ENCODE data around the gene TRAK1. TPM values are rescaled to one million over a fixed set of nuclear protein-coding genes. Genes with fewer than 3 reads are reported as not detected.

Gene TRAK1
- total and polyA plus RNA-seq, 2 of the 4 experiments (the other 2 are of a cell fraction): 25.6 to 28.1 TPM

DNA sequence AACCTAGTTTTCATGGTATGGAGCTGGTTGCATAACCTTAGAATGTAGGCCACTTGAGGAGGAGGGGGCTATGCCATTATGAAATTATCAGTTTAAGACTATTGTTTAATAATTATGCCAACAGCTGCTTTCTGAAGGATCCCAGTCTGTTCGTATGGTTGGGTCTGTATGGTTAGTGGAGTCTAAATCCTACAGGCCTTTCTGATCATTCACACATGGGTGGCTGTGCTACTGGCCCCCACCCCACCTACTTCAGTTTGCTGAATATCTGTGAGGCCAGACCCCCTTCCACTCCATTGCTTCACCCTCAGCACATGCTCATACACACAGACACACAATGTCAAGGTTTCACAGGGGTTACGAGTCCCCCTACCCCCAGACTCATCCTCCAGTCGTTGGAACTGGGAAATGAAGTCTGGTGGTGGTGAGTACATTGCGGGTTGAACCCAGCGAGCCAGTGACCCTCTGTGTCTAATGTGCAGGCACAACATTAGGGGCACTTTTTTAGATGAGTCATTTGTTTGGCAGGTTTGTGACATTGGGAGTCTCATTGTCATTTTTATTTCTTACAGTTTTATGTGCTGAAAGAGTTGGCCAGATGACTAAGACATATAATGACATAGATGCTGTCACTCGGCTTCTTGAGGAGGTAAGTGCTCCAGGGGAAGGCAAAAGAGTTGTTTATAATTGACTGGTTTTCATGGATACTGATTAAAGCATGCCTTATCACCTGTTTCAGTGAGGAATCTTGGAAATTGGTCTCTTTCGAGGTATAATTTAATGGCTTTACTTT is 85.3 kb downstream of the TRAK1 start:
- Histone ChIP-seq H2BK120ac (ENCODE audit: low read depth, low read length) (no peak overlapping the region), H3K4me3 (ENCODE audit: insufficient read depth, low read depth, low read length) (no peak overlapping the region), H4K91ac (ENCODE audit: insufficient read depth, low read depth, low read length) (no peak overlapping the region), H2BK5ac (ENCODE audit: low read depth, low read length, poor library complexity, severe bottlenecking) (no peak overlapping the region), H3K23ac (ENCODE audit: low read depth, low read length) (no peak overlapping the region), H2AFZ (replicated peaks; ENCODE audit: low read length, poor library complexity) (no peak overlapping the region), H3K56ac (ENCODE audit: extremely low read depth, insufficient read depth, low read length) (no peak overlapping the region), H3K27ac (ENCODE audit: insufficient read depth, low read length) (no peak overlapping the region), H3K4me1 (ENCODE audit: control insufficient read depth, insufficient read depth, low read length) (peaks cover 4% of the 10 kb centered on the region), H2BK20ac (ENCODE audit: low read depth, low read length) (no peak overlapping the region), H3K9me1 (ENCODE audit: insufficient read depth, low read length) (peaks cover 14% of the 10 kb centered on the region), H3K4me2 (ENCODE audit: low read depth, low read length) (no peak overlapping the region), H3K9ac (ENCODE audit: low read depth, low read length) (no peak overlapping the region), H4K8ac (ENCODE audit: low read depth in 2 of 2, low read length in 2 of 2) (no peak overlapping the region), H3K36me3 (ENCODE audit: control insufficient read depth, insufficient read depth, low read length) (0 out of 2 replicates have a peak, but pooled peaks cover 1% of the 10 kb centered on the region), H3K27me3 (ENCODE audit: control insufficient read depth, insufficient read depth, low read length) (no peaks in the 10 kb centered on the region), H3K79me1 (ENCODE audit: low read depth in 1 of 2, low read length in 2 of 2) (peaks cover 6 to 44% of the 10 kb centered on the region in 2 experiments; a peak in 3 of 4 replicates), H3K4ac (ENCODE audit: low read depth, low read length) (no peak overlapping the region), H2BK15ac (ENCODE audit: low read depth, low read length) (no peak overlapping the region), H3K18ac (ENCODE audit: low read depth, low read length) (no peak overlapping the region), H2AK9ac (replicated peaks; ENCODE audit: low read depth, low read length, poor library complexity) (no peak overlapping the region), H4K20me1 (ENCODE audit: insufficient read depth, low read length) (peaks cover 9% of the 10 kb centered on the region), H4K5ac (ENCODE audit: low read depth, low read length) (no peak overlapping the region), H3K14ac (replicated peaks; ENCODE audit: low read depth, low read length) (no peak overlapping the region), H2AK5ac (ENCODE audit: low read depth, low read length) (no peak overlapping the region), H3K9me3 (ENCODE audit: control insufficient read depth, insufficient read depth, low read length) (no peaks in the 10 kb centered on the region)
- in situ Hi-C loops (cut with MboI; ENCODE audit: low sequenced_read_pairs): no loop called here
- ChIA-PET CTCF (no interaction called here), POLR2A (ENCODE audit: unreplicated experiment) (no interaction called here)
- 100% methylated on average over 2 of the region's 7 CpGs; no CpG with 5 or more reads in 1 of the 2 experiments for WGBS, 2 experiments (ENCODE audit: extremely low coverage in 2 of 2, insufficient read length in 1 of 2)
- TF ChIP-seq FOS (IDR thresholded peaks at IDR 0.05; ENCODE audit: low read depth, low read length) (no peak), MAFK (IDR thresholded peaks at IDR 0.05; ENCODE audit: low read depth, low read length) (no peak), ELK1 (IDR thresholded peaks at IDR 0.05; ENCODE audit: borderline replicate concordance, low read depth, low read length) (no peak), MAZ (IDR thresholded peaks at IDR 0.05; ENCODE audit: borderline replicate concordance, low read depth, low read length) (no peak), SMC3 (IDR thresholded peaks at IDR 0.05; ENCODE audit: low read depth, low read length) (no peak), RCOR1 (IDR thresholded peaks at IDR 0.05; ENCODE audit: insufficient replicate concordance, low read length) (no peak), CHD1 (IDR thresholded peaks at IDR 0.05; ENCODE audit: low read depth, low read length) (no peak), RFX5 (IDR thresholded peaks at IDR 0.05; ENCODE audit: low read depth, low read length) (no peak), MXI1 (IDR thresholded peaks at IDR 0.05; ENCODE audit: borderline replicate concordance, low read depth, low read length) (no peak), CEBPB (IDR thresholded peaks at IDR 0.05; ENCODE audit: low read depth, low read length) (no peak), POLR2A (IDR thresholded peaks at IDR 0.05; ENCODE audit: low read depth, low read length) (no peak), RAD21 (IDR thresholded peaks at IDR 0.05; ENCODE audit: low read length) (no peak), BHLHE40 (IDR thresholded peaks at IDR 0.05; ENCODE audit: low read depth, low read length) (no peak)
- TF ChIP-seq, protein P1, sequence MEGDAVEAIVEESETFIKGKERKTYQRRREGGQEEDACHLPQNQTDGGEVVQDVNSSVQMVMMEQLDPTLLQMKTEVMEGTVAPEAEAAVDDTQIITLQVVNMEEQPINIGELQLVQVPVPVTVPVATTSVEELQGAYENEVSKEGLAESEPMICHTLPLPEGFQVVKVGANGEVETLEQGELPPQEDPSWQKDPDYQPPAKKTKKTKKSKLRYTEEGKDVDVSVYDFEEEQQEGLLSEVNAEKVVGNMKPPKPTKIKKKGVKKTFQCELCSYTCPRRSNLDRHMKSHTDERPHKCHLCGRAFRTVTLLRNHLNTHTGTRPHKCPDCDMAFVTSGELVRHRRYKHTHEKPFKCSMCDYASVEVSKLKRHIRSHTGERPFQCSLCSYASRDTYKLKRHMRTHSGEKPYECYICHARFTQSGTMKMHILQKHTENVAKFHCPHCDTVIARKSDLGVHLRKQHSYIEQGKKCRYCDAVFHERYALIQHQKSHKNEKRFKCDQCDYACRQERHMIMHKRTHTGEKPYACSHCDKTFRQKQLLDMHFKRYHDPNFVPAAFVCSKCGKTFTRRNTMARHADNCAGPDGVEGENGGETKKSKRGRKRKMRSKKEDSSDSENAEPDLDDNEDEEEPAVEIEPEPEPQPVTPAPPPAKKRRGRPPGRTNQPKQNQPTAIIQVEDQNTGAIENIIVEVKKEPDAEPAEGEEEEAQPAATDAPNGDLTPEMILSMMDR (conservative IDR thresholded peaks at IDR 0.05; ENCODE audit: low read depth, low read length): no peak
- BruUV-seq (replicated peaks): no TSS peak
- DNase-seq: no peak
- intact Hi-C loops (cut with micrococcal nuclease): no loop called here
- dilution Hi-C loops (cut with HindIII; ENCODE audit: low sequenced_read_pairs, unreplicated experiment): no loop called here
- no peak for ATAC-seq (ENCODE audit: low read depth)
